ENCODE measurements around the gene C14orf180.

GRCh38 chr14:104569435-104569834, 10.1 kb upstream of the C14orf180 start:
- TF ChIP-seq POLR2AphosphoS5 (IDR thresholded peaks at IDR 0.05): no peak
- TF ChIP-seq POLR2A (IDR thresholded peaks at IDR 0.05): no peak
- no peak for TF ChIP-seq EP300 (IDR thresholded peaks at IDR 0.05)
- no peak for TF ChIP-seq CTCF (IDR thresholded peaks at IDR 0.05)
